ENCODE results near the gene LRRC27. TPM values are rescaled to one million over a fixed set of nuclear protein-coding genes. Genes with fewer than 3 reads are reported as not detected.

LRRC27 gene
- total and polyA plus RNA-seq, 10 donors: 6.1 to 29.9 (median 16.6) TPM

GRCh38 chr10:132320654-132321469 lies 11.1 kb upstream of the LRRC27 start:
- no peaks in the 10 kb centered on the region for H3K27me3 ChIP-seq (replicated peaks in 1 of 7)
- peak overlapping the region in 3 of 8 donors; percentile 4 to 41 (median 30) for H3K27ac ChIP-seq
- peak; percentile 47 for DNase-seq
- TF ChIP-seq, protein P1, sequence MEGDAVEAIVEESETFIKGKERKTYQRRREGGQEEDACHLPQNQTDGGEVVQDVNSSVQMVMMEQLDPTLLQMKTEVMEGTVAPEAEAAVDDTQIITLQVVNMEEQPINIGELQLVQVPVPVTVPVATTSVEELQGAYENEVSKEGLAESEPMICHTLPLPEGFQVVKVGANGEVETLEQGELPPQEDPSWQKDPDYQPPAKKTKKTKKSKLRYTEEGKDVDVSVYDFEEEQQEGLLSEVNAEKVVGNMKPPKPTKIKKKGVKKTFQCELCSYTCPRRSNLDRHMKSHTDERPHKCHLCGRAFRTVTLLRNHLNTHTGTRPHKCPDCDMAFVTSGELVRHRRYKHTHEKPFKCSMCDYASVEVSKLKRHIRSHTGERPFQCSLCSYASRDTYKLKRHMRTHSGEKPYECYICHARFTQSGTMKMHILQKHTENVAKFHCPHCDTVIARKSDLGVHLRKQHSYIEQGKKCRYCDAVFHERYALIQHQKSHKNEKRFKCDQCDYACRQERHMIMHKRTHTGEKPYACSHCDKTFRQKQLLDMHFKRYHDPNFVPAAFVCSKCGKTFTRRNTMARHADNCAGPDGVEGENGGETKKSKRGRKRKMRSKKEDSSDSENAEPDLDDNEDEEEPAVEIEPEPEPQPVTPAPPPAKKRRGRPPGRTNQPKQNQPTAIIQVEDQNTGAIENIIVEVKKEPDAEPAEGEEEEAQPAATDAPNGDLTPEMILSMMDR (IDR thresholded peaks at IDR 0.05 in 8 of 11, conservative IDR thresholded peaks at IDR 0.05 in 3 of 11): no peak
- no peak for TF ChIP-seq POLR2A (IDR thresholded peaks at IDR 0.05)
- TF ChIP-seq POLR2AphosphoS5 (IDR thresholded peaks at IDR 0.05): no peak
- intact Hi-C loops (cut with DNase I; ENCODE audit: low total_unique reads): no loop called here
- peaks cover 0 to 23% (median 3%) of the 10 kb centered on the region in 6 donors for H3K36me3 ChIP-seq
- H3K4me1 ChIP-seq: peaks cover 0 to 10% (median 0%) of the 10 kb centered on the region in 6 donors
- no peak overlapping the region for H3K4me3 ChIP-seq
- 84 to 93% (median 90%) methylated on average over 12 to 13 of the region's 13 CpGs for WGBS, 5 donors
- no peaks in the 10 kb centered on the region for H3K9me3 ChIP-seq

DNA sequence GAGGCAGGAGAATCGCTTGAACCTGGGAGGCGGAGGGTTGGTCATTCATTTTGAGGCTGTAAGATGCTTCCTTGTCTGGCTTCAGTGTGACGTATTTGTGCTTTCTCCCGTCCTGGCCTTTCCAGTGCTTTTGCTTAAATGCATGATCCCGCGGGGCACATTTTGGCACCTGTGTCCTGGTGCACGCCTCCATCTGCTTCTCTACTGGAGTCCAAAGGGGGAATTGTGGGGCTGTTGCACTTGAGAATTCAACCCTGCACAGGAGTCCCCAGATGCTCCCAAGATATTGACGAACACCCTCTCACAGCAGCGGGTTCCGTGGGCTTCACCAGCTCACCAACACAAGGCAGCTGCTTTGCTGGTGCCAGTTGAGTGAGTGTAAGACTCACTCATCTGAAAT lies 10.3 kb upstream of the LRRC27 start:
- peak; percentile 44 for DNase-seq

DNA sequence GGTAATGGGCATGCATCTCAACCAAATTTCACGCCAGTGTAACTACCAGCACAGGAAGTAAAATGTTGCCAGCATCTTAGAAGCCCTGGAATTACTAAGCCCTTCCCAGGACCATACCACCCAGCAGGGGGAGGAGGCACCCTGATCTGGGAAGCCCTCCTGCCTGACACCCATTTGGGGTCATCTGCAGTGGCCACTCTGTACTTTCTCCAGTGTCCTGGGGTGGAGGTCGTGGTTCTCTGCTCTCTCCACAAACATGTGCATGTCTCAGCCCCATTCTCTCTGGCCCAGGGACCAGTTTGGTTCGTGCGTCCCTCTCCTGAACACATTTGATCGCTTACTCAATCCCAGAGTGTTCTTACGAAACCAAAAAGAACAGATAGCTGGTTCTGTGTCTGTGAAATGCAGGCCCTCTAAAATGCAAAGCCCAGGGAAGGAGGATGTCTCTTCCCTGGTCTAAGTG lies 9.4 kb upstream of the LRRC27 start:
- Histone ChIP-seq H3K4me3 (no peak overlapping the region), H3K27ac (peak overlapping the region in 2 of 8 donors; percentile 3 to 24), H3K9me3 (no peaks in the 10 kb centered on the region), H3K36me3 (peaks cover 0 to 41% (median 4%) of the 10 kb centered on the region in 6 donors), H3K4me1 (peaks cover 0 to 17% (median 5%) of the 10 kb centered on the region in 6 donors), H3K27me3 (replicated peaks in 1 of 7) (no peaks in the 10 kb centered on the region)
- no peak for DNase-seq
- intact Hi-C loops (cut with DNase I; ENCODE audit: low total_unique reads): no loop called here
- no peak for TF ChIP-seq POLR2A (IDR thresholded peaks at IDR 0.05)
- TF ChIP-seq POLR2AphosphoS5 (IDR thresholded peaks at IDR 0.05): no peak
- TF ChIP-seq, protein P1 (IDR thresholded peaks at IDR 0.05 in 8 of 11, conservative IDR thresholded peaks at IDR 0.05 in 3 of 11): no peak
- WGBS, 5 donors: 46 to 71% (median 59%) methylated on average over 6 of the region's 6 CpGs

More for the DNA sequence above, 10.3 kb upstream of the LRRC27 start:
- intact Hi-C loops (cut with DNase I; ENCODE audit: low total_unique reads): no loop called here
- Histone ChIP-seq H3K36me3 (peaks cover 0 to 32% (median 4%) of the 10 kb centered on the region in 6 donors), H3K27me3 (replicated peaks in 1 of 7) (no peaks in the 10 kb centered on the region), H3K4me1 (peaks cover 0 to 10% (median under 1%) of the 10 kb centered on the region in 6 donors), H3K4me3 (no peak overlapping the region), H3K27ac (no peak overlapping the region), H3K9me3 (no peaks in the 10 kb centered on the region)
- TF ChIP-seq POLR2A (IDR thresholded peaks at IDR 0.05): no peak
- 90 to 96% (median 95%) methylated on average over 10 of the region's 10 CpGs for WGBS, 5 donors

DNA sequence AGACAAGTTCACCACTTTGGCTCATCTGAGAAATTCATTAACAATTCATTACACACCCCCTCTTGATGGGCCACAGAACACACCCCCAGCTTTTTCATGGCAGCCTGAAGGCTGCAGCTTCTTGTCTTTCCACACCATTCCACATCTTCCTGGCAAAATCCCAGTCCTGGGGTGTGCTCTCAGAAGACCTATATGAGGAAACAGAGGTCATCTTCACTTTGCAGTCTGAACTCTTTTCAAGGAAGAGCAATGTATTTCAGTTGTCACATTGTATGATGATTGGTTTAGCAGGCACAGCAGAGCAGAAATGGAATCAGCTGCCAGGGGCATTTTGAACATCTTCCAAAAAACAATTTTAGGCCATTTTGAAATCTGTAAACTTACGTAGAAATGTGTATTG lies 7.8 kb upstream of the LRRC27 start:
- DNase-seq: peak; percentile 19
- Histone ChIP-seq H3K4me3 (no peak overlapping the region), H3K27me3 (replicated peaks in 1 of 7) (no peaks in the 10 kb centered on the region), H3K27ac (no peak overlapping the region), H3K4me1 (peaks cover 2 to 33% (median 19%) of the 10 kb centered on the region in 6 donors), H3K36me3 (peaks cover 0 to 54% (median 4%) of the 10 kb centered on the region in 6 donors), H3K9me3 (no peaks in the 10 kb centered on the region)
- TF ChIP-seq POLR2A (IDR thresholded peaks at IDR 0.05) (no peak), POLR2AphosphoS5 (IDR thresholded peaks at IDR 0.05) (no peak)
- TF ChIP-seq, protein P1 (IDR thresholded peaks at IDR 0.05 in 8 of 11, conservative IDR thresholded peaks at IDR 0.05 in 3 of 11): no peak
- WGBS, 5 donors: 86 to 95% (median 95%) methylated on average over 1 of the region's 1 CpG
- intact Hi-C loops (cut with DNase I; ENCODE audit: low total_unique reads): no loop called here

Measured in spleen (tissue), 11 donors.